ENCODE results near the gene KDM4B. TPM values are rescaled to one million over a fixed set of nuclear protein-coding genes. Genes with fewer than 3 reads are reported as not detected.

KDM4B gene
- total and polyA plus RNA-seq, 2 donors = 14.3 to 19.5 TPM

DNA sequence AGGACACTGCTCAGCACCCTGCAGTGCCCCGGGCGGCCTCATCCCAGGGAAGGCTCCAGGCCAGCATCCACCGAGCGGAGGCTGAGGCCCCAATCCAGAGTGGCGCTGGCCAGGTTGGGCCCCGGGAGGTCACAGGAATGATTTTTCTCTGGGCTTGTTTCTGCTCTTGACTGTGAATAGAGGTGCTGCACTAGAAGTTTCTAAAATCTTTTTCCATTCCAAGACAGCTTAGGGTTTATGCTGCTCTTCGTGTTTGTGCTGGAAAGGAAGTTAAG, 15.1 kb downstream of the KDM4B start:
- Histone ChIP-seq H3K36me3 (ENCODE audit: insufficient read depth) (no peaks in the 10 kb centered on the region), H3K27ac (ENCODE audit: low read depth) (no peak overlapping the region), H3K4me3 (ENCODE audit: low read depth, low read length) (no peak overlapping the region), H3K4me1 (ENCODE audit: insufficient read depth) (no peaks in the 10 kb centered on the region)
- WGBS = 86% methylated on average over 7 of the region's 7 CpGs
- DNase-seq (ENCODE audit: extremely low spot score) = no peak

GRCh38 chr19:4984438-4984990, 15.6 kb downstream of the KDM4B start:
- no peak overlapping the region for H3K4me3 ChIP-seq (ENCODE audit: low read depth, low read length)
- WGBS = 83% methylated on average over 18 of the region's 18 CpGs
- H3K36me3 ChIP-seq (ENCODE audit: insufficient read depth) = no peaks in the 10 kb centered on the region
- H3K4me1 ChIP-seq (ENCODE audit: insufficient read depth) = no peaks in the 10 kb centered on the region
- H3K27ac ChIP-seq (ENCODE audit: low read depth) = no peak overlapping the region
- DNase-seq (ENCODE audit: extremely low spot score) = no peak

GRCh38 chr19:4985551-4985991, 16.7 kb downstream of the KDM4B start:
- no peaks in the 10 kb centered on the region for H3K4me1 ChIP-seq (ENCODE audit: insufficient read depth)
- H3K27ac ChIP-seq (ENCODE audit: low read depth) = no peak overlapping the region

DNA sequence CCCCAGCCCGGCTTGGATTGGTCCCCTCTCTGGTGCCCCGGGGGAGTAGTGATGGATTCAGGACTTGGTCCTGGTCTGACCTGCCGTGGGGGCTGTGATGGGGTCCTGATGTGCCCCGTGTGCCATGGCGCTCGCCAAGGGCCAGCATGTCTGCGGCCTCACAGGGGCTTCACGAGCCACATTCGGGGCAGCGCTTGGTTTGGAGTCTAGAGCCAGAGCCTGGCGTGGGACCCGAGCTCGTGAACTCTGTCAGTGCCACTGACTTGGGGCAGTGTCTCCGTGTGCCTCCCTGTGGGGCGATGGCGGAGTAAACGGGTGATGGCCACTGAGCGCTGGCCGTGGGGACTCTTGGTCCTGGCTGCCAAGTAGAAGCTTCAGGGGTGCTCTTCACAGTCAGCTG, 17.1 kb downstream of the KDM4B start:
- H3K27ac ChIP-seq (ENCODE audit: low read depth) = no peak overlapping the region
- H3K4me1 ChIP-seq (ENCODE audit: insufficient read depth) = no peaks in the 10 kb centered on the region
- WGBS = 90% methylated on average over 19 of the region's 19 CpGs
- no peaks in the 10 kb centered on the region for H3K36me3 ChIP-seq (ENCODE audit: insufficient read depth)
- DNase-seq (ENCODE audit: extremely low spot score) = no peak
- no peak overlapping the region for H3K4me3 ChIP-seq (ENCODE audit: low read depth, low read length)

More at GRCh38 chr19:4985551-4985991, 16.7 kb downstream of the KDM4B start:
- Histone ChIP-seq H3K36me3 (ENCODE audit: insufficient read depth) (no peaks in the 10 kb centered on the region), H3K4me3 (ENCODE audit: low read depth, low read length) (no peak overlapping the region)
- 78% methylated on average over 22 of the region's 22 CpGs for WGBS
- no peak for DNase-seq (ENCODE audit: extremely low spot score)

- no peak for DNase-seq (ENCODE audit: extremely low spot score)
- Histone ChIP-seq H3K4me3 (ENCODE audit: low read depth, low read length) (no peak overlapping the region), H3K4me1 (ENCODE audit: insufficient read depth) (no peaks in the 10 kb centered on the region), H3K36me3 (ENCODE audit: insufficient read depth) (no peaks in the 10 kb centered on the region), H3K27ac (ENCODE audit: low read depth) (no peak overlapping the region)
- 82% methylated on average over 19 of the region's 19 CpGs for WGBS
These were observed 17.6 kb downstream of the KDM4B start for GRCh38 chr19:4986471-4986891.

DNA sequence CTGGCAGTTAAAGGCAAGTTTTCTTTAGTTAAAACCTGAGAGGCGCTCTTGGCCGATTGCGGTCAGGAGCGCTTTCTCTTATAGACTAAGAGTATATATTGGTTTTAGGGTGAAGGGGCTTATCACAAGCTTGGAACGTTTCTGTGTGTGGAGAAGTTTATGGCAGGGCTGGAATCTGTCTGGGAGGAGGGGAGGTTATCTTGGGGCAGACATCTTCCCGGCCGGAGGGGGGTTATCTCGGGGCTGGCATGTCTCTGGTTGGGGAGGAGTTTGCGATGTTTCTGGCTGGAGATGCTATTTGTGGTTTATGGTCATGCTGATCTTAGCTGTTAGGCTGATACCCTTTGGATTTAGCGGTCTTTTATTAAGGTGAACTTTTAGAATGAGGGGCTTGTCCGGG, 18.3 kb downstream of the KDM4B start:
- Histone ChIP-seq H3K4me3 (ENCODE audit: low read depth, low read length) (no peak overlapping the region), H3K4me1 (ENCODE audit: insufficient read depth) (no peaks in the 10 kb centered on the region), H3K27ac (ENCODE audit: low read depth) (no peak overlapping the region), H3K36me3 (ENCODE audit: insufficient read depth) (no peaks in the 10 kb centered on the region)
- WGBS = 34% methylated on average over 11 of the region's 11 CpGs
- DNase-seq (ENCODE audit: extremely low spot score) = no peak

DNA sequence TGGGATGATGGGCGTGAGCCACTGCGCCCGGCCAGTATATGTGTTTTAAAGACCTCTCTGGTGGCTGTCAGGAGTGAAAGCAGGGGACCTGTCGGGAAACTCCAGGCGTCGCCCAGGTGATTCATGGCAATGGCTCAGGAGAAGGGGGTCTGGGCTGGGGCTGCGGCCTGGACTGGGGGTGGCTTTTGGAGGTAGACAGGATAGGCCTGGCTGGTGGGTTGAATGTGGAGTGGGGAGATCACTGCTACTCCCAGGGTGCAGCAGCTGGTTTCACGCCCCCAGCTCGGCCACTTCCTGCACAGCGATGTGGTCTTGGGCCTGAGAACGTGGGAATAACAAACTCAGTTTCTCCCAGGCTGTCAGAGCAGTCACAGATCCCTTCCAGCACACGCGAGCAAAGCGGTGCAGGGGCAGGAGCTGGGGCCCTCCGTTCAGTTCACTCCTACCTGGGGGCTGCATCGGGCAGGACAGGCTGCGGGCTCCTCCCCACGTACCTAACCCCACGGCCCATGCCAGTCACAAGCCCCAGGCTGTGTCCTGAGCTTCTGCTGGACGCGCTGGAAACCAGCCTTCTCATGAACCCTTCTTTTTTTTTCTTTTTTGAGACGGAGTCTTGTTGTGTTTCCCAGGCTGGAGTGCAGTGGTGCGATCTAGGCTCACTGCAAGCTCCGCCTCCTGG, 18.9 kb downstream of the KDM4B start:
- Histone ChIP-seq H3K27ac (ENCODE audit: low read depth) (no peak overlapping the region), H3K36me3 (ENCODE audit: insufficient read depth) (no peaks in the 10 kb centered on the region), H3K4me1 (ENCODE audit: insufficient read depth) (no peaks in the 10 kb centered on the region), H3K4me3 (ENCODE audit: low read depth, low read length) (no peak overlapping the region)
- WGBS = 69% methylated on average over 24 of the region's 24 CpGs
- DNase-seq (ENCODE audit: extremely low spot score) = no peak

- Histone ChIP-seq H3K4me1 (ENCODE audit: insufficient read depth) (no peaks in the 10 kb centered on the region), H3K27ac (ENCODE audit: low read depth) (no peak overlapping the region), H3K4me3 (ENCODE audit: low read depth, low read length) (no peak overlapping the region), H3K36me3 (ENCODE audit: insufficient read depth) (no peaks in the 10 kb centered on the region)
- WGBS = 50% methylated on average over 13 of the region's 13 CpGs
- DNase-seq (ENCODE audit: extremely low spot score) = no peak
These were observed 19.9 kb downstream of the KDM4B start for GRCh38 chr19:4988770-4989251.

DNA sequence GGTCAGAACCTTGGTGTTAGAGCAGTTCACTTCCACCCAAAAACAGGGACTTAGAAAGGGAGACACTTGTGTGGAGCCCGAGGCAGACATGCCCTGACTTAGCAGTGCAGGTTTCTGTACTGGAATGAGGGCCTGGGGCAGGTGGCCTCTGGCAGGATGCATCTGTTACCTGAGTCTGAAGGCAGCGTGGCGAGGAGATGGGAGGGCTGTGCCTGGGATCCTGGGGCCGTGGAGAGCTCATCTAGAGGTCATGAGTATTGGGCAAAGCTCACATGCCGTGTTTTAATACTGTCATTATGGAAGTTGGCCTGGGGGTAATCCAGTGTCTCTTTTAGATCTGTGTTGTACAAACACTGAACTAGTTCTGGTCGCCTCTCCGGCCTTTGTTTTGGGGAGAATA, 21.4 kb downstream of the KDM4B start:
- Histone ChIP-seq H3K4me3 (ENCODE audit: low read depth, low read length) (no peak overlapping the region), H3K4me1 (ENCODE audit: insufficient read depth) (no peaks in the 10 kb centered on the region), H3K36me3 (ENCODE audit: insufficient read depth) (no peaks in the 10 kb centered on the region), H3K27ac (ENCODE audit: low read depth) (no peak overlapping the region)
- DNase-seq (ENCODE audit: extremely low spot score) = no peak
- WGBS = 85% methylated on average over 7 of the region's 7 CpGs

DNA sequence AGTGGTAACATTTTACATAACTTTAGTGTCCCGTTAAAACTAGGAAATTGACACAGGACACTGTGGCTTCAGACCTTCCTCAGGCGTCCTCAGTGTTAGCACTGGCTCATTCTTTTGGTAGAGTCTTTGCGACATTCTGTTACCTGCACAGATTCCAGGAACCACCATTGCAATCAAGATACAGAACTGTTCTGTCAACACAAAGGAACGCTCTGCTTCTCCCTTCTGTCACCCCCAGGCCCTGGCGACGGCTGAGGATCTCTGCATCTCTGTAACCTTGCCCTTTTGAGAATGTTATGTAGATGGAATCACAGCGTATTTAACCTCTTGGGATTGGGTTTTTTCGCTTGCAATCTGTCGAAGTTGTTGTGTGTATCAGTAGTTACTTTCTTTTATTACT, 22.6 kb downstream of the KDM4B start:
- H3K36me3 ChIP-seq (ENCODE audit: insufficient read depth) = no peaks in the 10 kb centered on the region
- no peaks in the 10 kb centered on the region for H3K4me1 ChIP-seq (ENCODE audit: insufficient read depth)
- WGBS = 90% methylated on average over 9 of the region's 9 CpGs
- no peak overlapping the region for H3K4me3 ChIP-seq (ENCODE audit: low read depth, low read length)
- DNase-seq (ENCODE audit: extremely low spot score) = no peak
- no peak overlapping the region for H3K27ac ChIP-seq (ENCODE audit: low read depth)

- Histone ChIP-seq H3K27ac (ENCODE audit: low read depth) (no peak overlapping the region), H3K4me3 (ENCODE audit: low read depth, low read length) (no peak overlapping the region), H3K36me3 (ENCODE audit: insufficient read depth) (no peaks in the 10 kb centered on the region), H3K4me1 (ENCODE audit: insufficient read depth) (no peaks in the 10 kb centered on the region)
- DNase-seq (ENCODE audit: extremely low spot score) = no peak
- 80% methylated on average over 13 of the region's 13 CpGs for WGBS
These were observed 23.2 kb downstream of the KDM4B start for GRCh38 chr19:4991996-4992698.

GRCh38 chr19:4993683-4994082, 24.8 kb downstream of the KDM4B start:
- WGBS = 93% methylated on average over 3 of the region's 3 CpGs
- Histone ChIP-seq H3K4me3 (ENCODE audit: low read depth, low read length) (no peak overlapping the region), H3K27ac (ENCODE audit: low read depth) (no peak overlapping the region), H3K36me3 (ENCODE audit: insufficient read depth) (no peaks in the 10 kb centered on the region), H3K4me1 (ENCODE audit: insufficient read depth) (no peaks in the 10 kb centered on the region)
- DNase-seq (ENCODE audit: extremely low spot score) = no peak

DNA sequence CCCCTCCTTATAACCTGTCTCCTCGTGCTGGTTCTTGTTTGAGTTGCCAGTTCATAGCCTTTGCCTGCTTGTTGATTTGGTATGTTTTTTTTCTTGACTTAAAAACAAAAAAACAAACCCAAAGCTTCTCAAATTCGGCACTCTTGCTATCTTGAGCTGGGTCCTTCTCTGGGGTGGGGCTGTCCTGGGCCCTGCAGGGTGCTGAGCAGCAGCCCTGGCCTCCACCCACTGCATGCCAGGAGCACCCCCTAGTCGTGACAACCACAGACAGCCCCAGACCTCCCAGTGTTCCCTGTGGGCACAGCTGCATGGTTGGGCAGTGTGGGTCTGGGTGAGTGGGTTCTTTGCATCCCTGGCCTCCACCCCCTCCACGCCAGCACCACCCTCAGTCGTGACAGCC, 27.8 kb downstream of the KDM4B start:
- WGBS = 81% methylated on average over 5 of the region's 5 CpGs
- Histone ChIP-seq H3K36me3 (ENCODE audit: insufficient read depth) (no peaks in the 10 kb centered on the region), H3K27ac (ENCODE audit: low read depth) (no peak overlapping the region), H3K4me1 (ENCODE audit: insufficient read depth) (no peaks in the 10 kb centered on the region), H3K4me3 (ENCODE audit: low read depth, low read length) (no peak overlapping the region)
- DNase-seq (ENCODE audit: extremely low spot score) = no peak

DNA sequence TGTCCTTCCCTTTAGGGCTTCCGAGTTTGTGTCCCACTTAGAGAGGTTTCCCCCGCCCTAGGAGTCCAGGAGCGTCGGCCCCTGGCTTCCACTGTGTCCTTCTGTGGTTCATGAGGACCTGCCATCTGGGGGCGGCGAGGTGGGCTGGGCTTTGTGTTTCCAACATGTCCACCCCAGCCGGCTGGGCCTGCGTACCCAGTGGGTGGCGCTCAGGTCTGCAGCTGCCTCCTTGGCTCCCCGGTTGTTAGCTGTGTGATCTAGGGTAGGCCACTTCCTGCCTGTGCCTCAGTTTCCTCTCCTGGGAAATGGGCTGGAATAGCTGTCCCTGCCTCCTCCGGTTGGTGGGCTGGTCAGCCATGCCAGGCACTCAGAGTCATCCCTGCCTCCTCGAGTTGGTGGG, 28.4 kb downstream of the KDM4B start:
- no peak overlapping the region for H3K4me3 ChIP-seq (ENCODE audit: low read depth, low read length)
- no peaks in the 10 kb centered on the region for H3K36me3 ChIP-seq (ENCODE audit: insufficient read depth)
- no peak for DNase-seq (ENCODE audit: extremely low spot score)
- no peak overlapping the region for H3K27ac ChIP-seq (ENCODE audit: low read depth)
- 93% methylated on average over 12 of the region's 12 CpGs for WGBS
- no peaks in the 10 kb centered on the region for H3K4me1 ChIP-seq (ENCODE audit: insufficient read depth)

All from urinary bladder (tissue), 4 donors.